ENCODE data around the gene B3GALT5. TPM values are rescaled to one million over a fixed set of nuclear protein-coding genes. Genes with fewer than 3 reads are reported as not detected.
"Not testable (repeated sequence)": the region's sequence is repeated elsewhere in the genome, so short reads cannot be mapped to it uniquely, and the experiment has no call there.

Gene B3GALT5
- total and polyA plus RNA-seq, 10 donors = 0.02 to 0.34 (median 0.13) TPM; not detected in 1

DNA sequence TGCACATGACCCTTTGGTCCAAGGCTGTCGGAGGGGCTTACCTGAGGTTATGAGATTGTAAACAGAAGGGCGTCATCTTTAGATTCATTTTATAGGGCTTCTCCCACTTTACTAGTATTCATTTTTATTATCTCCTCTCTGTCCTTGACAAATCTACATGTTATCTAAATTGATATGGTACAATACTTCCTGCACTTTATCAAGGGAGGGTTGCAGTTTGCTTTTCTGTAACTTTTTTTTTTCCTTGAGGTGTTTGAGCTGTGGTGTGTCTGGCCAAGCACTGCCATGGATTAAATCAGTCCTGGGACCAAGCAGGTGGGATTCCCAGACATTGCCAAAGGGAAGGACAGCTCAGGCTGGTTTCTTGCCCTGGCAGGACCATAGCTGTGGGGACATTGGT is 32.0 kb upstream of the B3GALT5 start:
- no peak for DNase-seq
- Histone ChIP-seq H3K4me1 (no peaks in the 10 kb centered on the region), H3K27ac (no peak overlapping the region), H3K4me3 (no peak overlapping the region), H3K36me3 (no peaks in the 10 kb centered on the region), H3K27me3 (replicated peaks in 1 of 7) (peaks cover 0 to 18% (median 0%) of the 10 kb centered on the region in 7 donors), H3K9me3 (peaks cover 0 to 12% (median 0%) of the 10 kb centered on the region in 8 donors)
- intact Hi-C loops (cut with DNase I; ENCODE audit: low total_unique reads) = no loop called here
- WGBS, 5 donors = 40 to 86% (median 81%) methylated on average over 1 to 2 of the region's 2 CpGs
- TF ChIP-seq POLR2AphosphoS5 (IDR thresholded peaks at IDR 0.05) (no peak), POLR2A (IDR thresholded peaks at IDR 0.05) (no peak)
- TF ChIP-seq, protein P1, sequence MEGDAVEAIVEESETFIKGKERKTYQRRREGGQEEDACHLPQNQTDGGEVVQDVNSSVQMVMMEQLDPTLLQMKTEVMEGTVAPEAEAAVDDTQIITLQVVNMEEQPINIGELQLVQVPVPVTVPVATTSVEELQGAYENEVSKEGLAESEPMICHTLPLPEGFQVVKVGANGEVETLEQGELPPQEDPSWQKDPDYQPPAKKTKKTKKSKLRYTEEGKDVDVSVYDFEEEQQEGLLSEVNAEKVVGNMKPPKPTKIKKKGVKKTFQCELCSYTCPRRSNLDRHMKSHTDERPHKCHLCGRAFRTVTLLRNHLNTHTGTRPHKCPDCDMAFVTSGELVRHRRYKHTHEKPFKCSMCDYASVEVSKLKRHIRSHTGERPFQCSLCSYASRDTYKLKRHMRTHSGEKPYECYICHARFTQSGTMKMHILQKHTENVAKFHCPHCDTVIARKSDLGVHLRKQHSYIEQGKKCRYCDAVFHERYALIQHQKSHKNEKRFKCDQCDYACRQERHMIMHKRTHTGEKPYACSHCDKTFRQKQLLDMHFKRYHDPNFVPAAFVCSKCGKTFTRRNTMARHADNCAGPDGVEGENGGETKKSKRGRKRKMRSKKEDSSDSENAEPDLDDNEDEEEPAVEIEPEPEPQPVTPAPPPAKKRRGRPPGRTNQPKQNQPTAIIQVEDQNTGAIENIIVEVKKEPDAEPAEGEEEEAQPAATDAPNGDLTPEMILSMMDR (IDR thresholded peaks at IDR 0.05 in 8 of 11, conservative IDR thresholded peaks at IDR 0.05 in 3 of 11) = no peak

DNA sequence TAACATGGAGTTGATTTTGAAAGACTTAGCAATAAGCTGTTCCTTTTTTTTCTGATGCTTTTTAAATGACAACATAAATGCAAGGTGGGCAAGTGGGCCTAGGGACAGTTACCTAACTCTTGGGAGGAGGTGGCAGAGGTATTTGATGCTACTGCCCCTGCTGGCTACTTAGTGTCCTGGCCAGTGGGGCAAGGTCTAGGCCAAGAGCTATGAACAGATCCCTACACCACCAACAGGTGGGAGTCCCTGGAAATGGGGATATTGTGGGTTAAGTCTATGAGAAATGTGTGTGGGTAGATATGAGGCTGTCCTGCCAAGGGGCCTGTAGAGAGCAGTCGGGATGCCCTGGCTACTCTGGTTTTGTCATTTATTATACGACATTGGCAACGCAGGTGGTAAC is 31.3 kb upstream of the B3GALT5 start:
- Histone ChIP-seq H3K27me3 (replicated peaks in 1 of 7) (peaks cover 0 to 17% (median 0%) of the 10 kb centered on the region in 7 donors), H3K4me3 (no peak overlapping the region), H3K9me3 (peaks cover 0 to 12% (median 0%) of the 10 kb centered on the region in 8 donors), H3K27ac (no peak overlapping the region), H3K4me1 (no peaks in the 10 kb centered on the region), H3K36me3 (no peaks in the 10 kb centered on the region)
- TF ChIP-seq POLR2AphosphoS5 (IDR thresholded peaks at IDR 0.05) (no peak), POLR2A (IDR thresholded peaks at IDR 0.05) (no peak)
- TF ChIP-seq, protein P1 (IDR thresholded peaks at IDR 0.05 in 8 of 11, conservative IDR thresholded peaks at IDR 0.05 in 3 of 11) = no peak
- no peak for DNase-seq
- intact Hi-C loops (cut with DNase I; ENCODE audit: low total_unique reads) = no loop called here
- 92 to 99% (median 95%) methylated on average over 3 of the region's 3 CpGs for WGBS, 5 donors

DNA sequence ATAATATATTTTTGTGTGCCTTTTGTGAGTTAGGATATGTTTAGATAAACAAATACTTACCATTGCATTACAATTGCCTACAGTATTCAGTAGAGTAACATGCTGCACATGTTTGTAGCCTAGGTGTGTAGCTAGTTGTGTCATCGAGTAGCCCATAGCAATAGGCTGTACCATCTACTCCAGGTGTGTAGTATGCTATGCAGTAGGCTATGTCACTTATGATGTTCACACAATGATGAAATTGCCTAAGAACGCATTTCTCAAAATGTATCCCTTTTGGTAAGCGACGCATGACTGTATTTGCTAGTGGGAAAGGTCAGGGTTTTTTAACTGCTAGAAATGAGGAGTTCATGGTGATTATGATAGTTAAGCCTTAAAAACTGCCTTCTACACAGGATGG is 30.0 kb upstream of the B3GALT5 start:
- WGBS, 5 donors = 87 to 96% (median 92%) methylated on average over 4 of the region's 4 CpGs

DNA sequence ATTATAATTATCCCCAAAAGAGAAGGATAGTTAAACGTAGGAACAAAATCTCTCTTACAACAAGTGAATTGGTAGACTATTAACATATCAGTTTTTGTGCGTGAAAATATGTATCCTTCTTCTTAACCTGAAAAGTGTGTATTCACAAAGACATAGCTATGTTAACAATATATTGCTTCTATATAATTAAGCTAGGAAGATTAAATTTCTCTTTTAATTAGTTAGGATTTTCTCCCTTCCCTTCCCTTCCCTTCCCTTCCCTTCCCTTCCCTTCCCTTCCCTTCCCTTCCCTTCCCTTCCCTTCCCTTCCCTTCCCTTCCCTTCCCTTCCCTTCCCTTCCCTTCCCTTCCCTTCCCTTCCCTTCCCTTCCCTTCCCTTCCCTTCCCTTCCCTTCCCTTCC is 29.2 kb upstream of the B3GALT5 start:
- WGBS, 5 donors = 82 to 99% (median 93%) methylated on average over 2 of the region's 2 CpGs
- H3K4me1 ChIP-seq; DNase-seq; intact Hi-C loops (cut with DNase I; ENCODE audit: low total_unique reads); H3K36me3 ChIP-seq; H3K4me3 ChIP-seq; H3K27ac ChIP-seq: not testable (repeated sequence)
- peaks cover 0 to 28% (median 12%) of the 10 kb centered on the region in 8 donors for H3K9me3 ChIP-seq
- H3K27me3 ChIP-seq (replicated peaks in 1 of 7) = peaks cover 0 to 11% (median 0%) of the 10 kb centered on the region in 7 donors

More for the DNA sequence above, 30.0 kb upstream of the B3GALT5 start:
- Histone ChIP-seq H3K4me3 (no peak overlapping the region), H3K9me3 (peaks cover 0 to 20% (median 4%) of the 10 kb centered on the region in 8 donors), H3K36me3 (no peaks in the 10 kb centered on the region), H3K27ac (no peak overlapping the region), H3K27me3 (replicated peaks in 1 of 7) (peaks cover 0 to 11% (median 0%) of the 10 kb centered on the region in 7 donors), H3K4me1 (no peaks in the 10 kb centered on the region)
- TF ChIP-seq, protein P1 (IDR thresholded peaks at IDR 0.05 in 8 of 11, conservative IDR thresholded peaks at IDR 0.05 in 3 of 11) = no peak
- TF ChIP-seq POLR2A (IDR thresholded peaks at IDR 0.05) (no peak), POLR2AphosphoS5 (IDR thresholded peaks at IDR 0.05) (no peak)
- intact Hi-C loops (cut with DNase I; ENCODE audit: low total_unique reads) = no loop called here
- no peak for DNase-seq

DNA sequence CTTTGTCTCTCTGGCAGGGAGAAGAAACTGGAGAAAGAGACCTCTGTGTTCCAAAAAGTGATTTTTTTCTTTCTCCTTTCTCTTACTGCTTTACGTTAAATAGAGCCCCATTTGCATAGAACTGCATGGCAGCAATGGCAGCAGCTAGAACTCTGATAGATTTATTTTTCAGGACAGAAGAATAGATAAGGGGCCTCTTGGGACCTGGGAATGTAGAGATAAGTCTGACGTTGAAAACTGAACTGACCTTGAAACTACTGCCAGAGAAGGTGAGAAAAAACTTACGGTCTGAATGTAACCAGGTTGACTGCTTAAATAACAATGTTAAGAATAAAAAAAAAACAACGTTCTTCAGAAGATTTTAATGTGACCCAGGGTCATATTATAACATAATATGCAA is 25.4 kb upstream of the B3GALT5 start:
- no peaks in the 10 kb centered on the region for H3K27me3 ChIP-seq (replicated peaks in 1 of 7)
- no peaks in the 10 kb centered on the region for H3K36me3 ChIP-seq
- WGBS, 5 donors = 62 to 75% (median 71%) methylated on average over 4 of the region's 4 CpGs
- intact Hi-C loops (cut with DNase I; ENCODE audit: low total_unique reads) = no loop called here
- H3K27ac ChIP-seq = no peak overlapping the region
- peaks cover 0 to 35% (median 14%) of the 10 kb centered on the region in 8 donors for H3K9me3 ChIP-seq
- TF ChIP-seq POLR2A (IDR thresholded peaks at IDR 0.05) = no peak
- no peak for TF ChIP-seq POLR2AphosphoS5 (IDR thresholded peaks at IDR 0.05)
- TF ChIP-seq, protein P1 (IDR thresholded peaks at IDR 0.05 in 8 of 11, conservative IDR thresholded peaks at IDR 0.05 in 3 of 11) = no peak
- no peaks in the 10 kb centered on the region for H3K4me1 ChIP-seq
- DNase-seq = no peak
- H3K4me3 ChIP-seq = no peak overlapping the region

Measured in spleen (tissue), 11 donors.